ENCODE measurements around the gene SRRM2.

The SRRM2 gene

GRCh38 chr16:2741168-2741567 is 11.3 kb upstream of the SRRM2 start:
- TF ChIP-seq POLR2AphosphoS5 (IDR thresholded peaks at IDR 0.05; ENCODE audit: low read depth) = no peak
- TF ChIP-seq CTCF (IDR thresholded peaks at IDR 0.05; ENCODE audit: insufficient read depth, low read length) = no peak
- no peak overlapping the region for H3K27ac ChIP-seq (replicated peaks)
- H3K27me3 ChIP-seq (ENCODE audit: insufficient read depth, poor library complexity, severe bottlenecking) = no peaks in the 10 kb centered on the region
- no peak for DNase-seq (ENCODE audit: low read depth in 1 of 2, low spot score in 1 of 2)
- H3K4me3 ChIP-seq (replicated peaks; ENCODE audit: insufficient read depth, low read length) = no peak overlapping the region

GRCh38 chr16:2742323-2743006 is 10.0 kb upstream of the SRRM2 start:
- Histone ChIP-seq H3K4me3 (replicated peaks; ENCODE audit: insufficient read depth, low read length) (no peak overlapping the region), H3K27ac (replicated peaks) (no peak overlapping the region), H3K27me3 (ENCODE audit: insufficient read depth, poor library complexity, severe bottlenecking) (no peaks in the 10 kb centered on the region)
- DNase-seq (ENCODE audit: low read depth in 1 of 2, low spot score in 1 of 2) = no peak
- TF ChIP-seq REST (IDR thresholded peaks at IDR 0.05; ENCODE audit: insufficient replicate concordance, low read depth) (no peak), GABPA (IDR thresholded peaks at IDR 0.05; ENCODE audit: low read depth) (no peak), CTCF (IDR thresholded peaks at IDR 0.05; ENCODE audit: insufficient read depth, low read length) (no peak), POLR2AphosphoS5 (IDR thresholded peaks at IDR 0.05; ENCODE audit: low read depth) (no peak), SPI1 (IDR thresholded peaks at IDR 0.05; ENCODE audit: borderline replicate concordance, low read depth) (no peak)

GRCh38 chr16:2743007-2743810 is 9.2 kb upstream of the SRRM2 start:
- H3K27me3 ChIP-seq (ENCODE audit: insufficient read depth, poor library complexity, severe bottlenecking) = no peaks in the 10 kb centered on the region
- H3K27ac ChIP-seq (replicated peaks) = no peak overlapping the region
- H3K4me3 ChIP-seq (replicated peaks; ENCODE audit: insufficient read depth, low read length) = no peak overlapping the region
- TF ChIP-seq POLR2AphosphoS5 (IDR thresholded peaks at IDR 0.05; ENCODE audit: low read depth) (no peak), GABPA (IDR thresholded peaks at IDR 0.05; ENCODE audit: low read depth) (no peak), REST (IDR thresholded peaks at IDR 0.05; ENCODE audit: insufficient replicate concordance, low read depth) (no peak), CTCF (IDR thresholded peaks at IDR 0.05; ENCODE audit: insufficient read depth, low read length) (no peak), SPI1 (IDR thresholded peaks at IDR 0.05; ENCODE audit: borderline replicate concordance, low read depth) (no peak)
- DNase-seq (ENCODE audit: low read depth in 1 of 2, low spot score in 1 of 2) = no peak
